Progenitor cell of endocrine pancreas (in vitro differentiated cells): ENCODE data around the gene MOB2. TPM values are rescaled to one million over a fixed set of nuclear protein-coding genes. Genes with fewer than 3 reads are reported as not detected.

Source experiments
- DNase-seq: peaks from one replicate; pipeline ENCODE4 v3.0.0; 2021; ENCODE audit warnings: low spot score; ENCODE audit not compliant: unreplicated experiment
- H3K27ac Mint-ChIP-seq: 2 replicates; pipeline ENCODE4 v1.8.0; 2021; ENCODE audit warnings: mild to moderate bottlenecking, moderate library complexity, mixed read lengths
- H3K27me3 Mint-ChIP-seq: 2 replicates; pipeline ENCODE4 v1.8.0; 2021; ENCODE audit warnings: mixed read lengths
- H3K36me3 Mint-ChIP-seq: 2 replicates; pipeline ENCODE4 v1.8.0; 2022; ENCODE audit warnings: mixed read lengths; ENCODE audit not compliant: insufficient read depth
- H3K4me1 Mint-ChIP-seq: 2 replicates; pipeline ENCODE4 v1.8.0; 2021; ENCODE audit warnings: low read depth, mixed read lengths
- H3K4me3 Mint-ChIP-seq: 2 replicates; pipeline ENCODE4 v1.8.0; 2021; ENCODE audit warnings: low read depth, mild to moderate bottlenecking, moderate library complexity, mixed read lengths
- H3K9me3 Mint-ChIP-seq: 2 replicates; pipeline ENCODE4 v1.8.0; 2021; ENCODE audit warnings: low read depth, mixed read lengths
- total RNA-seq: library from RNA; stranded (reverse); gene quantifications from 2 replicates; pipeline ENCODE4 v1.2.1, GENCODE V29; 2021
- TF ChIP-seq, protein P1 (sequence below): fragments of 200-600 bp; sonication (generic); IDR thresholded peaks from one replicate; pipeline ENCODE4 v1.5.0; 2021; ENCODE audit warnings: antibody characterized with exemption, mild to moderate bottlenecking; ENCODE audit not compliant: unreplicated experiment

The MOB2 gene
- total RNA-seq, 1 donor from 2014 or later = 33.3 TPM

DNA sequence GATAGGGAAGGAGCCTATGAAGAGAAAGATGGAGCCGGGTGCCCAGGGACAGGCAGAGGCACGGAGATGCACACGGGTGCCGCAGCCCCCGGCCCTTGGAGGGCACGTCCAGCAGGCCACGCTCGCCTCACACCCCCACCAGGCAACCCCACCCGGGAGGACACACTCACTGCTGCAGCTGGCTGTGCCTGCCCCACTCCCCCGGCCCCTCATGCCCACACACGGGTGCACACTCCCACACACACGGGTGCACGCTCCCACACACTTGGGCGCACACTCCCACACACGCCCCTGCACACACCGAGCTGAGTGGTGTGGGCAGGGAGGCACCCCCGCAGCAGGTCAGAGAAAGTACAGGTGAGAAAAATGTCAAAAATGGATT is 1.1 kb downstream of the MOB2 start:
- no peaks in the 10 kb centered on the region for H3K9me3 Mint-ChIP-seq
- H3K4me1 Mint-ChIP-seq = peaks cover 6% of the 10 kb centered on the region
- no peaks in the 10 kb centered on the region for H3K36me3 Mint-ChIP-seq
- no peak overlapping the region for H3K27ac Mint-ChIP-seq
- no peaks in the 10 kb centered on the region for H3K27me3 Mint-ChIP-seq
- no peak for DNase-seq
- H3K4me3 Mint-ChIP-seq = no peak overlapping the region
- TF ChIP-seq, protein P1, sequence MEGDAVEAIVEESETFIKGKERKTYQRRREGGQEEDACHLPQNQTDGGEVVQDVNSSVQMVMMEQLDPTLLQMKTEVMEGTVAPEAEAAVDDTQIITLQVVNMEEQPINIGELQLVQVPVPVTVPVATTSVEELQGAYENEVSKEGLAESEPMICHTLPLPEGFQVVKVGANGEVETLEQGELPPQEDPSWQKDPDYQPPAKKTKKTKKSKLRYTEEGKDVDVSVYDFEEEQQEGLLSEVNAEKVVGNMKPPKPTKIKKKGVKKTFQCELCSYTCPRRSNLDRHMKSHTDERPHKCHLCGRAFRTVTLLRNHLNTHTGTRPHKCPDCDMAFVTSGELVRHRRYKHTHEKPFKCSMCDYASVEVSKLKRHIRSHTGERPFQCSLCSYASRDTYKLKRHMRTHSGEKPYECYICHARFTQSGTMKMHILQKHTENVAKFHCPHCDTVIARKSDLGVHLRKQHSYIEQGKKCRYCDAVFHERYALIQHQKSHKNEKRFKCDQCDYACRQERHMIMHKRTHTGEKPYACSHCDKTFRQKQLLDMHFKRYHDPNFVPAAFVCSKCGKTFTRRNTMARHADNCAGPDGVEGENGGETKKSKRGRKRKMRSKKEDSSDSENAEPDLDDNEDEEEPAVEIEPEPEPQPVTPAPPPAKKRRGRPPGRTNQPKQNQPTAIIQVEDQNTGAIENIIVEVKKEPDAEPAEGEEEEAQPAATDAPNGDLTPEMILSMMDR = no peak

DNA sequence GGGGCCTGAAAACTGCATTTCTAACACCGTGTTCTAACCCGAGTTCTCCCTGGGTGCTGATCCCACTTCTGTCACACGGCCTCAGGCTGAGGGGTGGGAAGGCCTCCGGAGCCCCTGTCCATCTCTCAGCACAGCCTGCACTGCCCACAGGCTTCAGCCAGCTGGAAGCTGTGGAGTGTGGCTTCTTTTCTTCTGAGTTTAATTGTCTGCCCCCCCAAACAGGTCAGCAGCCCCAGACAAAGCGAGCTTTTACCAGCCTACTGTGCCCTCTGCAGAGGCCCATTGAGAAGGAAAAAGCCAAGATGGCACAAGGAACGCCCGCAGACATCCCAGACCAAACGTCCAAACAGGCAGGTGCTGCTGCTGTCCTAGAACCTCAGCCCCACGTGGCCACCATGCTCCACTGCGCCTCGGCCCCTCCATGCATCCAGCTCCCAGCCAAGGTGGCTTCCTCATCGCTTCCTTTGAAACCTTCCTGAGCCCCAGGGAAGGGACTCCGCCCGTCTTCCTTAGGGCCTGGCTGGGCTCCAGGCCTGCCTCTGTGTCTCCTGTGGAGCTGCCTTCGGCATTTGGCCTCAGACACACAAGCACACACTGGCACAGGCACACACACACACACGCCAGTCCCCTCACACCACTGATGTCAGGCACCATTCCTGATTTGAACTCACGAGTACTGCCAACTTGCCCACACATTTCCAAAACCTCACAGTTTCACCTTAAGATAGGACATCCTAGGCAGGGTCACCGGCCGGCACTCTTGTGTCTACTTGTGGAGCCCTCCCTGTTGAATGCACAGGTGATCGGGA is 1.7 kb downstream of the MOB2 start:
- no peak overlapping the region for H3K4me3 Mint-ChIP-seq
- no peaks in the 10 kb centered on the region for H3K9me3 Mint-ChIP-seq
- H3K36me3 Mint-ChIP-seq = peaks cover 1% of the 10 kb centered on the region
- no peaks in the 10 kb centered on the region for H3K27me3 Mint-ChIP-seq
- TF ChIP-seq, protein P1 = no peak
- H3K4me1 Mint-ChIP-seq = peaks cover 6% of the 10 kb centered on the region
- no peak overlapping the region for H3K27ac Mint-ChIP-seq
- DNase-seq = no peak

DNA sequence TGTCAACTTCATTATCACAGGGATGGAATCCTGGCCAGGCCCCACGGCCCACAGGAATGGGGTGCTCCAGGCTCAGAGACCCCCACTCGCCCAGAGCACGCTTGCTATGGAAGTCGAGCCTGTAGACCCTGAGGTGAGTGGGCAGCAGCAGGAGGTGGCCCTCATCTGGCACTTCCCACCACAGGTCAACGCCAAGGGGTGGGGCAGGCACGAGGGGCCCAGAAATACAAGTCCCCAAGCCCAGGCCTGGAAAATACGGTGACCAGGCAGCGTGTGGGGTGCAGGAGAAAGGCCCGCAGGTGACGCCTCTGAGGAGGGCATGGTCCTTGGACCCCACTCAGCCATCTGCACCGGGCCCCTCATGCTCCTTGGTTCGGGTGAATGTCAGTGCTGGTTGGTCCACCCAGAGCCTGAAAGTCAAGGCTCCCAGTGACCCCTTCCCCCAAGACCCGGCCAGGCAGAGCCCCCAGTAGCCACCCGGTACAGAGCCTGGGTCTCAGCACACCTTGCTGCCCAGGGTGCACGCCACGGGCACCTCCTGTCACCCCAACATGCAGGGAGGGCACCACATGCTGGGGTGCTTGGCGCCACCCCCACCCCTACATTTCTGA is 2.4 kb downstream of the MOB2 start:
- H3K27ac Mint-ChIP-seq = no peak overlapping the region
- H3K4me1 Mint-ChIP-seq = peaks cover 4% of the 10 kb centered on the region
- H3K36me3 Mint-ChIP-seq = peaks cover 1% of the 10 kb centered on the region
- TF ChIP-seq, protein P1 = no peak
- H3K4me3 Mint-ChIP-seq = no peak overlapping the region
- no peak for DNase-seq
- no peaks in the 10 kb centered on the region for H3K27me3 Mint-ChIP-seq
- no peaks in the 10 kb centered on the region for H3K9me3 Mint-ChIP-seq

DNA sequence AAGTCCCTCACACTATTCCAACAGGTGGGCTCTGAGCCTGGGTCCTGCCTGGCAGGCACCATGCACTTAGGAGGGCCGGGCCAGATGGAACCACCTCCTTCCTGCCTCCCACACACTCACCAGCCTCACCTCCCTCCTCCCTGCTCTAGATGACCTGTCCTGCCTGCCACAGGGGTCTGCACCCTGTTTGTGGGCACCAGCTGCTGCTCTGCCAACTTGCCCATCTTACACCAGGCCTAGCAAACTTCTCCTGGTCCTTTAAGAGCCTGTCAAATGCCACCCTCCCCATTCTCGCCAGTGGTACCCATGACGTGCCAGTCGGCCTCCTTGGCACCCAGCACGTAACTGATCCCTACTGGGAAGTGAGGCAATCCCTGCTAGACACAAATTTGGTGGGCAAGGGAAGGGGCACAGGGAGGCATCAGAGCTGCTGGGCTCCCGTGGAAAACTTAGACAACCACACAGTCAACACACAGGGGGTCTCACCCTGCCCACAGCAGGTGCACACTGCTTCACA is 3.1 kb downstream of the MOB2 start:
- Mint-ChIP-seq H3K9me3 (no peaks in the 10 kb centered on the region), H3K4me3 (no peak overlapping the region), H3K27ac (no peak overlapping the region), H3K4me1 (peaks cover under 1% of the 10 kb centered on the region), H3K27me3 (no peaks in the 10 kb centered on the region), H3K36me3 (peaks cover 1% of the 10 kb centered on the region)
- TF ChIP-seq, protein P1 = no peak
- no peak for DNase-seq

DNA sequence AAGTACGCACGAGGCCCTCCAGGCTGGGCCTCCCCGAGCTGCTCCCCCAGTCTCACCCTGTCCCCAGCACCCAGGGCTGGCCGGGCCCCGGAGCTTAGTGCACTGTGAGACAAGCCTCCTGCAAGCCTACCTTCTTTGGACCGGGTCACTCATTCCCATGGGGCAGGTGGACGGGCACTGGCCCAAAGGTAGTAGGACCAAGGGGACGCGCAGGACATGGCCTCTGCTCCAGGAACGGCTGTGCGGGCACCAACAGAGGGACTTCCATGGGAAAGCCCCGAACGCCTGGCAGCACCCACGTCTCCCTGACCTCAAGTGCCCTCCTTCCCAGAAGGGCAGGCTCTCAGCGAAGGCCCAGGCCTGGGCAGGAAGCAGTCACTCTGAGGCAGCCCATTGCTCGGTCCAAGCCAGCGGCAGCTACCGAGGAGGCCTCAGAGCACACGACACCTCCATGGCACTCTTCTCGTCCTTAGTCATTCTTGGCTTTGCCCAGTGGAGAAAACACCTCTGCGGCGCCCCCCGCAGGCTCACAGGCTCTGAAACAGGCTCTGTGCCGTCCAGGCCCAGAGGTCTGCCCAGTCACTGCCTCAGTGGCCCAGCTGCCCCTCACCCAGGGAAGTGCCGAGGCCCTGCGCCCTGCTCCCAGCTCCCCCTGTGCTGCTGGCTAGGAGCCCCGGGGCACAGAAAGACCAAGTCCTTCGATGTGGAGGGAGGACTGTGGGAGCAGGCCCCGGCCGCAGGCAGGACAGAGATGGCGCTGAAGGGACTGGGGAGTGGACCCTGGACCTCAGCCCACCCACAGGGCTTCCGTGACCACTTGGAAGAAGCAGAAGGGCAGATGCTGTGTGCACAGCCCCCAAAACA is 3.8 kb downstream of the MOB2 start:
- Mint-ChIP-seq H3K27ac (no peak overlapping the region), H3K4me1 (no peaks in the 10 kb centered on the region), H3K36me3 (peaks cover 2% of the 10 kb centered on the region), H3K27me3 (no peaks in the 10 kb centered on the region), H3K4me3 (no peak overlapping the region), H3K9me3 (no peaks in the 10 kb centered on the region)
- DNase-seq = no peak
- TF ChIP-seq, protein P1 = no peak
